HG02870 (cell line): ENCODE results near the gene VPS72.
A peak's percentile ranks its signal among the peaks of the same experiment; 100 is the strongest.

ENCODE experiments used
- ATAC-seq: cut with Tn5 transposase; IDR thresholded peaks from one replicate; pipeline ENCODE4 v1.9.1; 2021; ENCODE audit warnings: mild to moderate bottlenecking, moderate library complexity; ENCODE audit not compliant: unreplicated experiment

VPS72 gene

DNA sequence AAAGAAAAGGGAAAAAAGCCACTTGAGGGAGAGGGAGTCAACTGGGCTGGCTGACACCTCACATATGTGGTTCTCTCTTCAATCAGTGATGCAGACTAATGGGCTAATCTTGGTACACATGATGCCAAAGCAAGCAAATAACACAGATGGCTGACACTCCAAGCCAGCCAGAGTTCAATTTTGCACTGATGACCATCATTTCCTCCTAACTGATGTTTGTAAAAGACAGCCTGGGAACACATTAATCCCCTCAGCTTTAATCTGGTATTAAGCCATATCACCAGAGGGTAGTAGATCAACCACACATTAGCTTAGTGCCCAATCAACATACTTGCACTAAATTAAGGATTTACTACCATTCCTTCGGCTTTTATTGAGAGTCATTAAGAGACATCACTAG is 2.8 kb downstream of the VPS72 start:
- ATAC-seq = no peak

DNA sequence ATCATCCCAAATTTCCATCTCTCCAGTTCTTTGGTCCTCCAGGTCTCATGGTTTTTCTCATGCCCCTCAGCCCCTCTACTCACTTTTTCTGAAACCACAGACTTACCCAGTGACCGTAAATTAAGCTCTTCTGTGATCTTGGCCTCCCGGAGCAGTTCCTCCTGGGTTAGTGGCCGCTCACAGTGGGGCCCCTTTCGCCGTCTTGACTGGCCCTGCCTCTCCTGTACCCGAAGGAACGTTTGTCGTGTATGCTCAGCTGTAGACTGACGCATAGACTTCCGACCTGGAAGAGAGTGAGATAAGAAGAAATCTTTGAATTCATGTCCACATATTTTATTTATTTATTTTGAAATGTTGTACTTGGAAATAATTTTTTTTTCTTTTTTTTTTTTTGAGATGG is 5.8 kb downstream of the VPS72 start:
- ATAC-seq = no peak

DNA sequence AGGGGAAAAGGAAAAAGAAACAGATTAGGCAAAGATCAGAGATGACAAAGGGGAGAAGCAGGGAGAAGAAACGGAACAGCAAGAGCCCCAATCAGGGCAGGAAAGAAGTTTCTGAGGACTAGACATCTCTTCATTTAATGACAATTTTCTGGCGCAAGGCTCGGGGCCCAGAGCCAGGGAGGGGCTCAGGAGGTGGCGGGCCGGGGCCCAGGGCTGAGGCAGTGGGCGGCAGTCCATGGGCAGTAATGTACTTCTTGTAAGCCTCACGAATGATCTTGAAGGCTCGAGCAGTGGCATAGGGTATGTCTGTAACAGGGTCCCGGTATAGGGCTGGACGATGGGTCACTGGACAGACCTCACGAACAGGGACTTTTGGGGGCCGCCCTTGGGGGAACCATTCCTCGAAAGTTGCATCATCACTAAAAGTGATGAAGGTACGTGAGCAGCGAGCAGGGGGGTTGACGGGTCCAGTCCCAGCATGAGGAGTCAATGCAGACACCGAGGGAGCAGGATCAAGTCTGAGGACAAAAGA is 13.4 kb downstream of the VPS72 start:
- ATAC-seq = no peak

DNA sequence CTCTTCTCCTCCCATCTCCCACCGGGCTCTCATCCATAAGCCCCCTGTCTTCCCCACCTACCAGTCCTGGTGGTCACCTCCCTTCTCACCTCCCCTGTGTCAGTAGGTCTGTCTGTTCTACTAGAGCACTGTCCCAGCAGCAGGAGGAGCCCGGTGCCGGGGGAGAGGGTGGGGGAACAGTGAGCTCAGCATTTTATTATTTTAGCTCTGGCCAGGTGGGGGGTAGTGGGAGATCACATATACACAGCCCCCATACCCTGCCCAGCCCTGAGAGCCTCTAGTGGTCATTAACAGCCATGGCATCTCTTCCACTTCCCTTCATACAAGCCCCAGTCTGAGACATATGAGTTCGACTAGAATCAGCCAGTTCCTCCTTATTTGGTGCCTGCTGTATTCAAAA is 14.1 kb downstream of the VPS72 start, which contains the start of gene TMOD4:
Gene TMOD4 (minus strand): TSS at position 119 of the 400 bp plus-strand sequence. CDS start 1,106 bp downstream, outside the sequence.
- no peak for ATAC-seq

DNA sequence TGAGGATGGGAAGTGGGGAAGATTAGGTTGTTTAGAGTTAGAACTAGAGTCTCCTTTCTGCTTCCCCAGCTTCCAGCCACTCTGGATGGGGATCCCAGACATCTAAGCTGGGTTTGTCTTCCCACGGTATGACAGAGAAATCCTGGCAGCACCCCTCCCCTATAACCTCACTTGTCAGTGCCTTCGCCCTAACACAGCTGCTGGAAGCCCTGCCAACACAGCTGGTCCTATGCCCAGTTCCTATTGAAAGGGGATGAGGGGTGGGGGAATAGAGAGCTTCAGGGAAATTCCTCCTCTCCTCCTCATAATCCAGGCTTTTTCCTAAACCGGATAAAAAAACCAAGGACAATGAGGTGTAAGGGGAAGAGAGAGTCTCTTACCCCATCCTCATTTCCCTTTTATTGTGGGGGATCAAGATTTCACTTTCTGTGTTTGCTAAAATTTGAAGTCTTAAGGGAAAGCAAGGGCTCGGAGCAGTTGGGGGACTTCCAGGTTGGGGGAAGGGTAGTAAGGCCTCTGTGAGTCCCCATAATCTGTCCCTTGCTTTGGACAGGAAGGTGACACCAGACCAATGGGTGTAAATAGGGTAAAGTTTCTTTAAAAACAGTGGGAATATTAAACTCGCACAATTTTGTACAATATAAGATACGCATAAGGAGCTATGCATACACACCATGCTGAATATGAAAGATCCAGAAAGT is 14.8 kb downstream of the VPS72 start:
- no peak for ATAC-seq

DNA sequence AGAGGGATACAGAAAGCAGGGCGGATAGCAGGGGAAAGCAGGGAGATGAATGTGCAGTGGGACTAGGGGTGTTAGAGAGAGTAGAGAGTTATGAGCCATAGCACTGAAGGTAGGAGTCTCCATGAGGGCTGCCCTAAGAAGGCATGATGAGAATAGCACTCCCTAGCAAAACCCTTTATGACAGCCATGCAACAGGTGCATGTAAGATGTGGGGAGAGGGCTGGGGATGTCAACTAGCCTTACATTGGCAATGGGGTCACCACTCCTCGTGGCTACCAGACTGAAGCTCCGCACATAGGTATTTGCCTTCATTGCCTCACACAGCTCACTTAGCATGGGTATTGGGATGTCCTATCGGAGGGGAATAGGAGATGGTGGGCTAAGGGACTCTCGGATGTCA is 18.8 kb downstream of the VPS72 start:
- no peak for ATAC-seq

DNA sequence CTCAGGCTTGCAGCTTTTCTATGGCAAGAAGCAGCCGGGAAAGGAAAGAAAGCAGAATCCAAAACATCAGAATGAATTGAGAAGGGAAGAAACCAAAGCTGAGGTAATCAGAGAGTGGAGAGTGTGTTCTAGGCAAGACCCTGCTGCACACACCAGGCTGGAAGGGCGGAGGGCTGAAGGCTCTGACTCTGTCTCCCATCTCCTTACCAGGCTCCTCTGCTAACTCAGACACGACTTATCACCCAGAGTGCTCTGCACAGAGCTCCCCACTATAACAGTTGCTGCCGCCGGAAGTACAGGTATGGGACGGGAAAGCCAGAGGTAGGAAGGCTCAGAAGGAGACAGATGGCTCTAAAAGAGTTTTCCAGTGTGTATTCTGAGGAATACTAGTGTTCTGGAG is 22.9 kb downstream of the VPS72 start:
- ATAC-seq = no peak

DNA sequence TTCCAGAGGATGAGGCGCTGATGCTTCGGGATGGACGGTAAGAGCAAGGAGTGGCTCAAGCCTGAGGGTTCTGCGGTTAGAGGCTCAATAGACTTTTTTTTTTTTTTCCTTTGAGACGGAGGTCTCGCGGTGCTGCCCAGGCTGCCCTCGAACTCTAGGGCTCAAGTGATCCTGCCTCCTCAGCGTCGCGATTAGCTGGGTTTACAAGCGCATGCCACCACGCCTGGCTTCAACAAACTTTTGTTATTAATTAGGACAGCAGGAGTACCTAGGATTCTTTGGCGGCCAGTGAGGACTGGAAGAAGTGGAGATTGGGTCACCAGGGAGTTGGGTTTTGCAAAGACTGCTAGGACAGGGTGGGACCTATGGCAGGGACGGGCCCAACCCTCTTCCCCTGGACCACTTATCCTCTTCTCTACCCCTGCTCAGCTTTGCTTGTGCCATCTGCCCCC is 23.5 kb downstream of the VPS72 start:
- no peak for ATAC-seq

DNA sequence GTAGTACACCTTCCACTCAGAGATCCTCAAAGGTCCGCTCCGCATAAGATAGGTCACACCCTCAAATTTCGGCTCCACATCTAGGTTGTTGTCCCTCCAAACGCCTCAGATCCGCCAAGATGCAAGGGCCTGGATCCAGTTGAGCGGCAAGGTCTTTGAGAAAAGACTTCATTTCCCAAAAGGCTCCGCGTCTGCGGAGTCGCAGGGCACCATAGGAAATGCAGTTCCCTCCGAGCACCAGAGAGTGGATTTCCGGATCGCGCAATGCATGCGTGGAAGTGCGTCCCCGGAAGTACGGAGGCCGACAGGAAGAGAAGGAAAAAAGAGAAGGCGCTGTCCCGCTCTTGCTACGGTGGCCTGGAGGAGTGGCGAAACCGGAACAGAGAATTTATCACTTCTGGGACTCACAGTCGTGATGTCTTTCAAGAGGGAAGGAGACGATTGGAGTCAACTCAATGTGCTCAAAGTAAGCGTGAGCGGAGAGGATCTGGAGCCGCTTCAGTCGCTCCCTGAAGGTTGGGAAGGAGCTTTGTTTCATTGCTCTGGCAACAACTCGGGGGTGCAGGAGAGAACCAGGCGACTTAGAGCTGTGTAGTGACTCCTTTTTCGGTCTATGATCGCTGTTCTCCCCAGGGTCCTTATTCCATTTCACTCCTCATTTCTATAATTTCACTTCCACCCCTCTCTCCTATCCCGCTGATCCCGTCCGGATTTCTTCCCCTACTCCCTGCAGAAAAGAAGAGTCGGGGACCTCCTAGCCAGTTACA is 24.1 kb downstream of the VPS72 start, which contains the start of the genes LYSMD1 and SCNM1:
Gene LYSMD1 (minus strand): TSS at position 165 of the 767 bp plus-strand sequence. CDS start 644 bp downstream, outside the sequence.
Gene SCNM1 (plus strand): TSS at position 407 of the 767 bp plus-strand sequence. CDS start 9 bp downstream, at position 416.
- ATAC-seq = peak; percentile 78

DNA sequence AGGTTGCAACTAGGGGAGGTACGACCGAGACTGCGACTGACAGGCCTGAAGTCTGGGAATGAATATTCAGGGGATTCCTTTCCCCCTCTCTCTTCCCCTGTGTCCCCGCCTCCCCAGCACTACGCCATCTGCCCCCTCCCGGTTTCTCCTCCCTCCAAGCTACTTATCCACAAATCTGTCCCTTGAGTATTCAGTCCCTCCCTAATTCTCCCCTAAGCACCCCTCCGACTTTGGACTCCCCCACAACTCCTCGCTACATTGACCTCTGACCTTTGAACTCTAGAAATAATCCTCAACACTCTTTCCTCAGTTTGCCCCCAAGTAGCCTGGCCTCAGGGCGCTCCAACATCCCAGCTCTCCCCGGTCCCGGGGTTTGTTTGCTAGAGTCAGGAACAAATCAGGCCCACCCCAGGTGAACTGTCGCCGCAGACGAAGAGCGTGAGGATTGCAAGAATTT is 24.7 kb downstream of the VPS72 start:
- peak; percentile 13 for ATAC-seq

DNA sequence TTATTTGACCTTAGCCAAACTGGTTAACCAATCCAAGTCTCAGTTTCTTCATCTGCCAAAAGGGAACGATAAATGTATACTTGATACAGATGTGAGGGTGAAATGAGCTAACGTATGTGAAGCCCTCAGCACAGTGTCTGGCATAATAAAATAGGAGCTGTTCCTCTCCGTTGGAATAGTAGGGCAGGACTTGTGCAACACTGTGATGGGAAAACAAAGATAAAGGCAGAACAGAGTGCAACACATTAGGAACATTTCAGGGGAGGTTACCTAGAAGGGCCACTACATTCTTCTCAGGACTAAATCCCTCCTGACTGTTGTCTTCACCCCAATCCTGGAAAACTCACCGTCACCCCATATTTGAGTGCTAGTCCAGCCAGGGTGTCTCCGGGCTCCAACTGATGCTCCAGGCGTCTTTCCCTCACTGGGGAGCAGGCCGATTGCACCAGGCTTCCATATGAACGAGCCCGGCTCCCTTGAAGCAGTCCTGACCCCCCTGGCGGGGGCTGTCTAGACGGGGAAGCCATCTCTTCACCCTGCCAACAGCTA is 25.2 kb downstream of the VPS72 start:
- no peak for ATAC-seq

DNA sequence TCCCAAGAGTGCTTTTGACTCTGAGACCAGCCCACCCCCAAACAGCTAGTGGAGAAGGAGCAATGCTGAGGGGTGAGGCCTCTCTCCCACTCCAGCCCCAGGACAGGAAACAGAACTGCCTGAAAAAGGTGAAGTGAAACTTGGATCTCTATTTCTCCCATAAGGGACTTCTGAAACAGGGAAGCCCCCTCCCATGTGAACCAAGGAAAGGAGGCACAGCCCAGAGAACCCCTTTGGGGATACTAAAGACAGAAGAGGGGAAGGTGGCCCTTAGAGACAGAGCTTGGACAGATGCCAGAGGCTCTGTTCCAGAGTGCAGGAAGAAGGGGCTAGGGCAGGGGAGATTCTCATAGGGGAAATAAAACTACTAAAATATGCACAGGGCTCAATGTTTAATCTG is 30.6 kb downstream of the VPS72 start:
- ATAC-seq = no peak

DNA sequence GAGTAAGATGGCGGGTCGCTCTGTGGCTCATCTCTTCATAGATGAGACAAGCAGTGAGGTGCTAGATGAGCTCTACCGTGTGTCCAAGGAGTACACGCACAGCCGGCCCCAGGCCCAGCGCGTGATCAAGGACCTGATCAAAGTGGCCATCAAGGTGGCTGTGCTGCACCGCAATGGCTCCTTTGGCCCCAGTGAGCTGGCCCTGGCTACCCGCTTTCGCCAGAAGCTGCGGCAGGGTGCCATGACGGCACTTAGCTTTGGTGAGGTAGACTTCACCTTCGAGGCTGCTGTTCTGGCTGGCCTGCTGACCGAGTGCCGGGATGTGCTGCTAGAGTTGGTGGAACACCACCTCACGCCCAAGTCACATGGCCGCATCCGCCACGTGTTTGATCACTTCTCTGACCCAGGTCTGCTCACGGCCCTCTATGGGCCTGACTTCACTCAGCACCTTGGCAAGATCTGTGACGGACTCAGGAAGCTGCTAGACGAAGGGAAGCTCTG is 31.2 kb downstream of the VPS72 start:
- ATAC-seq = no peak

DNA sequence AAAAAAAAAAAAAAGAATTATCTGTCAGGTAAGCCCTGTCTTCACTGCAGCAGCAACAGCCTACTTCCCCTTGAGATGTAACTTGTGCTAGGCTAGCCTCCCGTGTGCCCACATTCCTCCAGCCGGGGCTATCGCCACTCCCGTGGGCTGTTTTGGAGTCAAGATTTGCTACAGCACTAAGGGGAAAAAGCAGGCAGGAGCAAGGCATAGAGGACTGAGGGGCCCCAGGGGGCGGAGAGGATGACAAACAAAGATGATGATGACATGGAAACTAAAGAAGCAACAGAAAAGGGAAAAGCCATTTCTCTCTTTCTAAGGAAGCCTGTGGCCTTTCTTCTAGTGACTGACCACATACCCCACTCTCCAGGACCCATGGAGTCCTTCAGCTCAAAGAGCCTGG is 31.7 kb downstream of the VPS72 start:
- ATAC-seq = no peak

DNA sequence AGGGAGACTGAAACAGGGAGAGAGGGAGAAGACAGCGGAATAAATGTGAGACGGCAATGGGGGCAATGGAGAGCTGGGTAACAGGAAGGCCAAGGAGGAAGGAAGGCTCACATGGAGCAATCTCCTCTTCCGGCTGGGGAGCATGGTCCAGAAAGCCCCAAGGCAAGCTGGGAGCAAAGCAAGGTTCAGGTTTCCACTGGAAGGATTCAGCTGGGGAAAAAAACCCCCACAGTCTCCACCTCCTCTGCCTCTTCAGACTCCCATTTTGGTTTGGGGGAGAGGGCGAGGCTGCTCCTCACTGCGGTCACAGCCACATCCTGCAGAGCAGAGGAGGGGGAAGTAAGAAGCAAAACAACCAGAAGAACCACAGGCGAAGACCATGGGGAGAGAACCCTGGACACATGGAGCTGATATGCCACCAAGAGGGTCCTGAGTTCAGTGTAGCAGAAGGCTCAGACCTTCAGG is 32.9 kb downstream of the VPS72 start:
- no peak for ATAC-seq

DNA sequence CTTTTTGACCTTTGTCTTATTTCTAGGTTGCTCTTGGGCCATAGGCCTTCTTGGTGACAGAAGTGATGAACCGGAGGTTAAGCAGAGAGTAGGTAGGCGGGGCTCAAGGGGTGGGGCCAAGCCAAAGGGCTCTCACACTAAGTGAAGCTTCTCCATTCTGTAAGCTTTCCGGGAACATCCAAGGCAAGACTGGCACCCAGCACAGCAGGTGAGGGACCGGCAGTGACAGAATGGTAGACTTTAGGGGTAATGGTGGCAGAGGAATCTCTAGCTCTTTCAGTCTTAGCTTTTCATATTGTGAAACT is 33.5 kb downstream of the VPS72 start, which contains the start of gene TNFAIP8L2:
Gene TNFAIP8L2 (plus strand): TSS at position 135 of the 305 bp plus-strand sequence. CDS start 2,049 bp downstream, outside the sequence.
- peak; percentile 47 for ATAC-seq

DNA sequence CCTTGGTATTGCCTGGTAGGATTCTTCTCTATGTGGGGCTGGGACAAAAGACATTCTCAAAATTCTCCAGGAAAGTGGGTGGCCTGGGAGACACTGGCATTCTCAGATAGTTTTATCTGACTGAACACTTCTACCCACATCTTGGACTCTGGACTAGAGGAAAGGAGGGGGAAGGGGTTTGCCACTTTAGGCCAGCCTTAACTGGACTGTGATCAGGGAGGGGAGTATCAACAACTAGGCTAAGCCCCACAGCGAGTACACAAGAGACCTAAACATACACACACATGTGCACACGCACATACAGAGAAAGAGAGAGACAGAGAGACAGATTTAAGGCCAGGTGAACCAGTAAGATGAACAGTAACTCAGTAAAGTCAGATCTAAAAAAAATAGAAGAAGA is 42.3 kb downstream of the VPS72 start:
- no peak for ATAC-seq

DNA sequence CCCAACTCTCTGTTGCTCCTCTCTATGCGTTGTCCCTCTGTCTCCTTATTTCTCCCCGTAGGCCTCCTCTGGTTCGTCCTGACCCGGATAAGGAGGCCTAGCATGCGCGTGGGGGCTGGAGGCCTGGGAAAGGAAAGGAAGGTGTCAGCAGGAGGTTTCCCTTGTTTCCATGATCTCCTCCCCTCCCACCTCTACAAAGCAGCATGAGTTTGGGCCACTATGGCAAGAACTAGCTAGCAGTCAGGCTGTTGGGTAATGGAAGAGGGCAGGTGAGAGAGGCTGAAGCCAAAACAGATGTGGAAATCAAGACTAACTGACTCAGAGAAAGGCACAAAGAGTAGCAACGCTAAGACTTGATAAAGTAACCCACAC is 42.9 kb downstream of the VPS72 start:
- no peak for ATAC-seq

DNA sequence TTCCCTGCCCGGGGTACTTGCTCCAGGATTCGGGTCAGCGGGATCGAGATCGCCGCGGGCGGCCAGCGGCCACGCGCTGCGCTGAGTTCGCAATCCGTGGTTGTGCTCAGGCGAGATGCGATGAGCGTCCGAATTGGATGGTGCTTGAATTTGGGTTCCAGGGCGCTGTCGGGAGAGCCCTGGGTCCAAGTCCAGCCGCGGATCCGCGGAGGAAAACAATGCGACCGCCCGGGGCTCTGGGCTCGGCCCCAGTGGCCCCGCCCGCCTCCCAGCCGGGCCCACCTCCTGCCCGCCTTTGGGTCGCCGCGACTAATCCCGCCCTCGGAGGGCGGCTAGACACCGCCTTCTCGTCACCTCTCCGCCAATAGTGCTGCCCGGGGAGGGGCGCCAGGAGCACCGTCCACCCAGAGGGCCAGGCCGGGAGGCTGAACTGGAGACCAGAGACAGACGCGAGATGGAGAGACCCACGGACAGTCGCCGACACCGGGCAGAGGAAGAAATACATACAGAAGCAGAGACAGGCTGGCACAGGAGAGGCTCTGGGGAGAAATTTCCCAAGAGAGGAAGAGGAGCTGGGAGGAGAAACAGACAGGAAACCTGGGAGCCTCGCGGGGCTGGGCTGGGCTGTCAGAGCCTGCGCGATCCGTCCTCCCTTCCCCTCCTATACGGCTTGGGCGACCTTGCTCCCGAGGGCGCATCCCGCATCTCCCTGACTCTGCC is 43.4 kb downstream of the VPS72 start, which contains the start of gene SEMA6C:
Gene SEMA6C (minus strand): TSS at position 220 of the 720 bp plus-strand sequence. CDS start 4,010 bp downstream, outside the sequence.
- peak; percentile 98 for ATAC-seq

DNA sequence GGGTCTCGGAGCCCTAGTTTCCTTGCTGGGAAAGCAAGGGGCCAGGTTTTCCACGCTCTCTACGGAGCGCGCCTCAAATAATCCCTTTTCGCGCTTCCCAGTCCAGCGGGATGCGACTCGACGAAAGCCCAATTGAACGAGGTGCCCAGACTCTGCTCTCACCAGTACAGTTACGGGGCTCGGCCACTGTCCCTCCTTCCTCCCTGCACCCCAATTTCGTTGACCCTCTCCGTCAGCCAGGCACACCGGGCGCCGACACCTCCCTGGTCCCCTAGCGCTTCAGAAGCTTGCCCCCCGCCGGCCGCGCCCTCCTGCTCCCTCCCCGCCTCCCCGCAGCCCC is 44.0 kb downstream of the VPS72 start:
- no peak for ATAC-seq
